ENCODE measurements around the gene MRPS17.

Gene MRPS17

GRCh38 chr7:55973747-55974250 lies 22.1 kb downstream of the MRPS17 start:
- no peak for DNase-seq

GRCh38 chr7:55975988-55976633 lies 24.4 kb downstream of the MRPS17 start:
- no peak for DNase-seq

GRCh38 chr7:55977831-55978230 lies 26.2 kb downstream of the MRPS17 start:
- no peak for DNase-seq

- DNase-seq = no peak
Measured at GRCh38 chr7:55980266-55980665, 28.6 kb downstream of the MRPS17 start.

GRCh38 chr7:55983537-55983936 lies 31.9 kb downstream of the MRPS17 start:
- no peak for DNase-seq

- DNase-seq = no peak
Measured at GRCh38 chr7:55992346-55992745, 40.7 kb downstream of the MRPS17 start.

GRCh38 chr7:55996856-55997500 lies 45.3 kb downstream of the MRPS17 start:
- DNase-seq = no peak

GRCh38 chr7:56003749-56004148 lies 52.1 kb downstream of the MRPS17 start:
- DNase-seq = no peak

Measured in NCI-H187 (cell line).